HCT116 (cell line): ENCODE results near the gene PDE2A.

Source experiments
- ATF3 ChIP-seq: IDR thresholded peaks from 2 replicates; pipeline ENCODE4 v1.6.1; 2012
- CTCF ChIP-seq, 3 experiments: fragments of 200-600 bp in 1 of 3; sonication (generic) in 1 of 3; IDR thresholded peaks in 2 of 3; conservative IDR thresholded peaks in 1 of 3; 2 replicates each; pipeline ENCODE4 v1.5.1; 2012 to 2017; ENCODE audit warnings: low read depth in 2 of 3, low read length in 2 of 3, antibody characterized with exemption in 1 of 3, borderline replicate concordance in 1 of 3, control low read depth in 1 of 3, mild to moderate bottlenecking in 1 of 3, mixed read lengths in 1 of 3, mixed run types in 1 of 3, moderate library complexity in 1 of 3; ENCODE audit not compliant: insufficient read depth in 1 of 3
- ELF1 ChIP-seq: IDR thresholded peaks from 2 replicates; pipeline ENCODE4 v1.6.1; 2012; ENCODE audit warnings: low read depth, borderline replicate concordance
- JUND ChIP-seq: IDR thresholded peaks from 2 replicates; pipeline ENCODE4 v1.6.1; 2012
- MAX ChIP-seq: IDR thresholded peaks from 2 replicates; pipeline ENCODE4 v1.6.1; 2012
- RAD21 ChIP-seq: IDR thresholded peaks from 2 replicates; pipeline ENCODE4 v1.6.1; 2012; ENCODE audit warnings: low read depth, mild to moderate bottlenecking
- SP1 ChIP-seq: IDR thresholded peaks from 2 replicates; pipeline ENCODE4 v1.6.1; 2012; ENCODE audit warnings: low read depth
- ZBTB33 ChIP-seq: IDR thresholded peaks from 2 replicates; pipeline ENCODE4 v1.6.1; 2011; ENCODE audit warnings: mild to moderate bottlenecking, low read length, moderate library complexity; ENCODE audit not compliant: insufficient replicate concordance; ENCODE audit errors: extremely low read depth

- no peak for TF ChIP-seq CTCF (IDR thresholded peaks at IDR 0.05 in 2 of 3, conservative IDR thresholded peaks at IDR 0.05 in 1 of 3; ENCODE audit: borderline replicate concordance in 1 of 3, insufficient read depth in 1 of 3, low read depth in 2 of 3, low read length in 2 of 3)
- no peak for TF ChIP-seq ATF3
- TF ChIP-seq SP1 = no peak
- TF ChIP-seq MAX = no peak
- TF ChIP-seq RAD21 = no peak
- no peak for TF ChIP-seq ELF1
- TF ChIP-seq ZBTB33 = no peak
- TF ChIP-seq JUND = no peak
Measured at GRCh38 chr11:72721689-72722049, 47.4 kb upstream of the PDE2A start.
